GM19351 (cell line): Measurements from ENCODE around the gene ACE2.

Experiments used
- ATAC-seq: cut with Tn5 transposase; IDR thresholded peaks from one replicate; pipeline ENCODE4 v1.9.1; 2021; ENCODE audit warnings: mild to moderate bottlenecking, moderate library complexity; ENCODE audit not compliant: unreplicated experiment

Gene ACE2

DNA sequence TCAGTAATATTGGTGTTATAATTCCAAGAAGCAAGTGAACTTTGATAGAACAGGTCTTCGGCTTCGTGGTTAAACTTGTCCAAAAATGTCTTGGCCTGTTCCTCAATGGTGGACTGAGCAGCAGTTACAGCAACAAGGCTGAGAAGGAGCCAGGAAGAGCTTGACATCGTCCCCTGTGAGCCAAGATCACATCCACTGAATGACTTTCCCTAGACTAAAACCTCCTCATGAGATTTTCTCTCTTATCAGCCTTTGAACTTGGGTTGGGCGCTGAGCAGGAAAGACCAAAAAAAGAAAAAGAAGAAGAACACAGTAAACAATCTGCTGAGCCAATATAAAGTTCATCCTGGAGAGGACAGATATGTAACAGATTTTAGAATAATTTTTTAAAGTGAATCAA is at the start of gene ACE2:
Gene ACE2, minus strand, starts transcription at position 216 of the 400 bp plus-strand sequence. Its CDS starts 49 bp downstream, at position 167.
- no peak for ATAC-seq

DNA sequence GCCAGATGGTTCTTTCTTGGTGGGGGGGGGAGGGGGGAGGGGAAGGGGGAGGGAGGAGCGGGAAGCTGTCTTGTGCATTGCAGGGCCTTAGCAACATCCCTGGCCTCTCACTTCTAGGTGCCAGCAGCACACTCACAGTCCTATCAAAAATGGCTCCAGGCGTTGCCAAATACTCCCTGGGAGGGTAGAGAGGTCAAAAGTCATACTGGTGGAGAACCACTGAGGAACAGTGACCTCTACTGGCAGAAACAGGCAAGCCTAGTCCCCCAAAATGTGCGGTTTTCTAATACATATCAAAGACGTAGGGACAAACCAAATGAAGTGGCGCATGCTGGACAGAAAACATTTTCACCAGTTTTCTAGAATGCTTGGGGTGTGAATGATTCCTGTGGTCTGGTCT is 46.8 kb upstream of the ACE2 start:
- ATAC-seq = peak; percentile 81

DNA sequence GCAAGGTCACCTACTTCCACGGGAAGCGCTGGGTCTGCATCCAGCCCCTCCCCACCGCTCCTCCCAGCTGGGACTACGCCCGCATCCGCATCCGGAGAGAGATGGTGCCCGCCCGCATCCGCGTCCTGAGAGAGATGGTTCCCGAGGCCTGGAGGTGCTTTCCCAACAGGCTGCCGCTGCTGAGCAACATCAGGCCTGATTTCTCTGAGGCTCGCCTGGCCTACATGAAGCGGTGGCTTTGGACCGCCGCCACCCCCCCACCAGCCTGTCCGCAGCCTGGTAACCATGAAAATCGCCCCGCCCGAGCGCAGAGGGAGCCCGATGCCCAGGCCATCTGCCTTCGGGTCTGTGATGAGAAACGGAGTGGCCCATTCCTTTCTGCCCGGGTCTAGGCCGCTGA is 45.8 kb upstream of the ACE2 start:
- no peak for ATAC-seq

DNA sequence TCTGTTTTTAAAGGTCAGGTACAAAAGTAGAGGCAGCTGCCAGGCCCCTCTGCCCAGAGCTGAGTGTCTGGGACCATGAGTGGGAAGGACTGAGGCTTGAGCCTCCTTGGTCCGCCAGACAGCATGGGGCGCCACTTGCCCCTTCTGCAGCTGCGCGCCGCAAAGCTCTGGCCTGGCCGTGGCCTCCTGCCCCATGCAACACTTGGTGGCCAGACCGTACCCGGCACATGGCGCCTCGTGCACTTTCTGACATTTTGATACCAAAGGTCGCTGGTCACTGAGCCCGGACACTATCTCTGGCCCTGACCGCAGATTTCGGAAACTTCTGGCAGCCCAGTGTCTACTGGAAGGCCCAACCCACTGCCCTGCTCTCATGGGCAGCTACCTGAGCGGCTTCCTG is 45.3 kb upstream of the ACE2 start:
- ATAC-seq = no peak

DNA sequence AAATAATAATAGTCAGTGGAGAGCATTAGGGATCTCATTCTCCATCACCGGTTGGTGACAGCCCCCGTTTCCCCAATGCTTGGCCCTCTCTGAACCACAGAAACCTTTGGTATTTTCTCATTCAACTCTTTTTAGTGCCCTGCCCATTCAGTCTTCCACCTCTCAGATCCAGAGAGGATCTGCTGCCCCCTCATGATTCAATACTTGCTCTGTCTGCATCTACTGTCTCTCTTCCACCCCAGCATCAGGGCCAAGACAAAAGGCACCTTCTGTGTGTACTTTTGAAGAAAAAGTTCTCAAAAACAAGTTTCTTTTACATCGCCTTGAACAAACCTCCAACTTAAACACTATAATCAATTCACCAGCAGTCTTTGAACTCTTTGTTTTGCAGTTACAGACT is 44.5 kb upstream of the ACE2 start:
- ATAC-seq = no peak

DNA sequence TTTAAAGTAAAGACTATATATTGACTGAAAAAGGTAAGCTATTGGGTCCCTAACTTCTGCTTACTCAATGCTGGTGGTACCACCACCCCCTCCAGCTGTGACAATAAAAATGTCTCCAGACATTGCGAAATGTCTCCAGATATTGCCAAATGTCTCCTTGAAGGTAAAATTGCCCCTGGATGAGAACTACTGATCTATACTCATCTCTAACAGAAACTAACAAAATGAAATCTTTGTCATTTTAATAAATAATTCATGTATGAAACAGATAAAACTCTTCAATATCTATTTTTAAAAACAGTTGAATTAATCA is 43.8 kb upstream of the ACE2 start:
- ATAC-seq = no peak

DNA sequence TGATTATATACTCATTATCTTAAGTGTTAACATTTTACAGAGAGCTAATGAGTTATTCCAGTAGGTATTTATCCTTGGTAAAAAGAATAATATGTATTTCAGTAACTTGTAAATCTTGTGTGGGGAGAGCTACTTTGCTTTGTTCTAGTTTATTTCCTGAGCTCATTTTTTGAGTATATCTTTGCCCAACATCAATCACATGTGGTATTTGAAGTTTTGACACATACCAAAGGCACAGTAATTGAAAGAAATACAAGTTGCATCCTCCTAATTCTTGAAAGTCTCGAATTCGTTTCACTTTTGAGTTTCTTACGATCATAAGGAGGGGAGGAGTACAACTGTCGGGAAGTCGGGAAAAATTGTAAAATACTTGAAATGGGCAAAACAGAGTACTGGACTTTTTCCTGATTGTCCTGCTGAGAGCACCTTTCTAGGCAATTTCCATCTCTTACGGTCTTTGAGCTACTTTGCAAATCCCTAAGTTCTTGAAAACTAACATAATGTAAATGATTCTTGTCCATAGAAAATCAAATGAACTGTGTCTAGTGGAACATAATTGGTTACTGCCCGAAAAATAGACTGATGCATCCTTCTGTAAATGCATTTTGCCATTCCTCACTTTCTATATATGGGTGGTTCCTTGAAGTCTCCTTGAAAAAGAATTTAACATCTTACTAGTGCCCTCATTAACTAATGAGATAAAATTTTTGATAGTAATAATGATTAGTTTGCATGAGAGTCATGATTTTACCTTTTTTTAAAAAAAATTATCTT is 43.2 kb upstream of the ACE2 start:
- ATAC-seq = no peak

DNA sequence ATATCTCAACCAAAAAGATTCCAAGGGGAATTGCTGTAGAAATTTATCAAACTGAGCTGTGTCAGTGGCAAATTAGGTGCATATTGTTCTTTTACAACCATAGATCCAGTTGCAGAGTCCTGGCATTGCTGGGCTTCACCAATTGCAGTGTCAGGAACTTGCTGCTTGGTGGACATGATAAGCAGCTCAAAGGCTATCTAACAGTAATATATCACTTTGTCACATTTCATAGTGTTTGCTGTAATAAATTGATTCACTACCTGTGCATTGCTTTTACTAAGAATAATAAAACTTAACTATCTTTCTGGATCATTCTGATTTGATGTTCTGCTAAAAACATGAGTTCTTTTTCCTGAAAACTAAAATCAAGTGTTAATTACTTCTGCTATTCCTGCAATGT is 30.9 kb upstream of the ACE2 start:
- ATAC-seq = no peak

DNA sequence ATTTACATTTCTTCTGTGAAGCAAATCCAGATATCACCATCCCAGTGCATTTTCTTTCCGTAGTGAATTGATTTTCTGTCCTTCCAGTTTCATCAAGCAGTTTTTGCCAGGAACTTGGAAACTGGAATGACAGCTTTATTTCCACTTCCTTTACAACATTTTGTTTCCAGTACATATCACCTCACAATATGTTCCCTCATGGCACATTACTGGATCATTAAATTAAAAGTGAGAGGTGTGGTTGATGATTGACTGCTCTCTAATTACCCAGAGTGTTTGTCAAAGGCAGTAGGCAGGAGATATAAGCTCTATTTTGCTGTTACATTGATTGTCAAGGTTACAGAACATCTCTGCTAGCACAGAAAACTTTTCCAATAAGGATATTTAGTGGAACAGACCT is 22.3 kb upstream of the ACE2 start:
- ATAC-seq = no peak

DNA sequence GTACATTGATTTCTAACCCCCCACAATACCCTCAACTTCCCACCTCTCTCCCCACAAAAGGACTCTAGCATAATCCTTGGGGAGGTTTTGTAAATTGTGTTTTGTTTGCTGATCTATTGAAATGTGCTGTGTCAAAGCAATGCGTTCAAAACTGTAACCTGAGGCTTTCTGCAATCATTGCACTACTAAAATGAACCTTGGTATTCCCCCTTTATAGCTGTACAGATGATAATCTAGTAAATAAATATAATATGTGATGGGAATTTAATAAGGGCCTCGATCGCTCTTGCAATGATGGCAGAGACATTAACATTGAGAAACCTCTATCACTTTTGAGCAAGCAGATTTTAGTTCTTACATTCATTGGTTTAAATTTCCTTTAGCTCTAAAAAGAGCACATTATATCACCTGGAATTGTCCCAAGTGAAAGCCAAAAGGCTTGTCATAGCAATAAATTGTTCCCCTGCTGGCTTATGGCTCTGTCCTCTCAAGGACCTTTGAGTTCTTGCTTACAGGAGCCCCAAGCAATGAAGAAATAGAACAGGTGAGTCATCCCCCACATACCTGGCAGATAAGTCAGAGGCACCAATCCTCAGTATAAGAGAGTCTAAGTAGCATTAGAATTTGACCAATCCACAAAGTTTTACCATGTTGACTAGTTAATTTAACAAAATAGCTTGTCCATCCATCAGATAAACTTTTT is 18.4 kb upstream of the ACE2 start:
- ATAC-seq = no peak

DNA sequence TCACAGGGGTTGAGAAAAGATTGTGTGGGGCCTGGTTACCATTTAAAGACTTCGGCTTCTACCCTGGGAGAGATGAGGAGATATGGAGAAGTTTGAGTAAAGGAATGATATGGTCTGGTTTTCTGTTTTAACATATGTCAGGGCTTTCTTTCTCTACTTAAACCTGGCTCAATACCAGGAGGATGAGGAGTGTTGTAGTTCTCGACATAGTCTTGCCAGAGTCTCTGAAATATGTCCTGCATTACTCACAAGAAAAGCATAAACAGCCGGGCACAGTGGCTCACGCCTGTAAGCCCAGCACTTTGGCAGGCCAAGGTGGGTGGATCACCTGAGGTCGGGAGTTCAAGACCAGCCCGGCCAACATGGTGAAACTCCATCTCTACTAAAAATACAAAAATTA is 16.4 kb upstream of the ACE2 start:
- no peak for ATAC-seq

DNA sequence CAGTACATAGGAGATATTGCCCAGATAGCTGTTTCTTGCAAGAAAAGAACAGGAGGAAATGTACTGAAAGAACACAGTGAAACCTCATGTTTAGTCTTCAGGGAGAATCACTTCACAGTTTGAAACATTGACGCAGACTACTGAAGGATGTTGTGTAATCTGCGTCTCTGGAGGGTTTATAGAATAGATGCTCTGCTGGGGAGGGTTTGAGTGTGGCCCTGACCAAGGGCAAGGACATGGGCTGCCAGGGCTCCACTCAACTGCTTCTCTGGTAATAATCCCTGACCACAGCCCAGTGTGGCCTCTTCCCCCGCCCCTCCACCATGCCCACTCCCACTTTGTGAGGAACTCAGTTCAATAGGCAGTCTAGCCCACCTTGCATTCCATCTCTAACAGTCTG is 15.8 kb upstream of the ACE2 start:
- no peak for ATAC-seq

DNA sequence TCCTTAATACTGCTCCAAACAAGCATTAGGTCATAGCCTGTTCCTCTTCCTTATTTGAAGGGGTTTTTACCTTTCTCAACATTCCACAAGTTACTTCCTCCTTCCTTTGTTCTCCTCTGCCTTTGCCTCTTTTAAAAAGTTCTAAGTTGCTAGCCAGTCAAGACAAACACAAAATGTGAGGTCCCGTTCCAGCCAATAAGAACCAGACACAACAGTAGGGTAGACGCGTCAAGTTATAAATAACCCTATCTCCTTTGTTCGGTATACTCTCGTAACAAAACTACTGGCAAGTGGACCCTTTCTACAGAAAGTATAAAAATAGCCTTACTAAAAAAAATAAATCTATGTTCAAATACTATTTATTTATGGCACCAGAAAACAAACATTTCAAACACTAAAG is 6.3 kb upstream of the ACE2 start:
- no peak for ATAC-seq

DNA sequence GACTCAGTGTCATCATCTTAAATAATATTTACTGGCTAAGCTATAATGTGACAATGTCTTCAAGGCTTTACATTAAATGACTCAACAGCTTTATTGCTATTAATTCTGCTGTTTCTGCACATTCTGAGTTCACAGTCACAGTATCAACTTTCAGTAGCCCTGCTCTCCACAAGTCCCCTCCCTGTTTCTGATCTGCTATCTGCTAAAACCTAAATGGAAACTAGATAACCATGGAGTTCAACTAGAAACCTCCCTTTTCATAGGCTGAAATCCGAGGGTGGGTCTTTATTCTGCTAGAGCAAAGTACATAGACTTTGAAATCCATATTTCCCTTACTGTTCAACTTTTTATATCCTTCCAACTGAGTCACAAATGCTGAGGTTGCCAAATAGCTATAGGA is 5.4 kb upstream of the ACE2 start:
- ATAC-seq = no peak

DNA sequence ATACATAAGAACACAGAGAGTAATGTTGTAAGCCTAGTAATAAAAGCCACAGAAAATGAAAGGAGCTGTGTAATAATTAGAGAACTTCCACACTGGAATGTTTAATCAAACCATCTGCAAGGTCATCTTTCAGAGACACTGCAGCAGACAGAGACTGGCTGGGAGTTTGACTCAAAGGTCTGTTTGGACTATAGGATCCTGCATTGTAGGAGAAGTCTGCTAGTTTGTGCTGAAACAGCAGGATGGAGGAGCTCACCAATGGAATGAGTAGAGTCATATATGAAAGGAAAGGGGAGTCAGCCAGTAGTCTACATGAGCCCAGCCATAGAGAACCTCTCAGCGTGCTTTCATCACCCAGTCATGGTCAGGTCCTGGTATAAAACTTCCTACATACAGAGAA is 4.5 kb upstream of the ACE2 start:
- ATAC-seq = no peak

DNA sequence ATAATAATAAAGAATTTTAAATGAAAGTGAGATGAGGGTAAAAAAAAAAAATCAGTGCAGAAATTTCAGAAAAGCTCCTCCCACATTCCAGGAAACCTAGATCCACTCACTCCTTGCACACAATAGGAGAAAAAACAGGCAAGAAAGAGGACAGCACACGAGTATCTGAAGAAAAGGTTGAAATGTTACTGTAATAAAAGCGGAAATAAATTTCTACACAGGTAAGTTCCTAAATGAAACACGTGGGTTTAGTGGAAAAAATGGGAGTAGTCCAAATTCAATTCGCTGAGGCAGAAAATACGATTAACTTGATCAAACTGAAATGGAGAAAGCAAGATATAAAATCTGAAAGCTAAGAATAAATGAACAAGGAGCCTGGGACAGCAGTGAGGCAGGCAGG is 2.0 kb upstream of the ACE2 start:
- no peak for ATAC-seq

DNA sequence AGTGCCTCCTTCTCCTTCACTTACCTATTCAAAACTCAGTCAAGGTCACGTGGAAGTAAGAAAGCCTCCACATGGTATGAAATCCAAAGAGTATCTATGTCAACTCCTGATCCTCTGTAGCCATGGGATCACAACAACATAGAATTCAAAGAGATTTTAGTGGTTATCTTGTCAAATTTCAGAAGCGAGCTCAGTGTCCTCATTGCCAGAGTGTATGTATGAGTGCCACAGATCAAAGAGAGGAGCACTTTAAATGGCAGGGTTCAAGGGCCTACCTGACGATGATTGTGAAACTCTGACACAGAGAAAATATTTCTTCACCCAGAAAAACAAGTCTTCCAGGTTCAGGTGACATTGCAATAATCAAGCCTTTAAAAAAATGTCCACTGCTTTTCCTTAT is 1.2 kb upstream of the ACE2 start:
- no peak for ATAC-seq

DNA sequence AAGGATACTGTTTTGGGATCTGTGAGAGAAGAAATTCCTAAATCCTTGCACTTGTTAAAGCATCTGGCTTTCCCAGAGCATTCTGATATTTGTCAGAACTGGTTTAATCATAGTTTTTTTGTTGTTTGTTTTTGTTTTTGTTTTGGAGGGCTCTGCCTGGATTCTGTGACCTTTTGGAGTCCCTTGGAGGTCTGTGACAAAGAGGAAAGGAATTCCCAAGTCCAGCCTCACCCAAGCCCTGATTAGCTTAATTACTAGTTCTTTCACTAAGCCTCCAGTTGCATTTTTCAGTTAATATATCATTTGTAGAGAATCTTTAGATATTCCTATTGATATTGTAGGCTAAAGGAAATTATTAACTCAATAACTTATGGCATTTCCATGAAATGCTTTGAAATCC is 711 bp downstream of the ACE2 start:
- no peak for ATAC-seq

DNA sequence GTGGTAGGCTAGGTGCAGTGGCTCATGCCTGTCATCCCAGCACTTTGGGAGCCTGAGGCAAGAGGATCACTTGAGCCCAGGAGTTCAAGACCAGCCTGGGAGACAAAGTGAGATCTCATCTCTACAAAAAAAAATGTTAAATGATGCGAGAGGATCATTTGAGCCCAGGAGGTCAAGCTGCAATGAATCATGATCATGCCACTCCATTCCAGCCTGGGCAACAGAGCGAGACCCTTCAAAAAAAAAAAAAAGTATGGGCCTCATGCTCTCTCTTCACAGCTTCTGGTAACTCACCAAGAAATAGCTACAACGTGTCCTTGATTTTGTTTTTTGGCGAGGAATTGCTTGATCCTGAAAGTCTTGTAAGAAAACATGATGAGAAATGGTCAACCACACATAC is 1.3 kb downstream of the ACE2 start:
- no peak for ATAC-seq

DNA sequence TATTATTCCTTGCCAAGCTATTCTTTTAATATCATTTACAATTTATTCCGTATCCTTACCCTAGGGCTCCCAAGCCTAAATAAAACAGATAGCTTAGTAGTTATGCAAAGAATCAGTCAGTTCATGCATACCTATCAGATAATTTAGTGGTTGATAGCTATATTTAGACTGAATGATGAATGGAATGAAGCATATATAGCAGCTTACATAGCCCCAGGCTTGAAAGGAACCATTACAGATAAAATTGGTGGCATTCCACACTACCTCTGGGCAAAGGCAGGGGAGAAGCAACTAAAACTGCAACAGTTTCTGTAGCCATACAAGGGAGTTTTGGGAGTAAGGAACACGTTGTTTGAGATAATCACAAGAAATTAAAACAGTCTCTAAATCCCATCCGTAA is 2.7 kb downstream of the ACE2 start:
- ATAC-seq = no peak

DNA sequence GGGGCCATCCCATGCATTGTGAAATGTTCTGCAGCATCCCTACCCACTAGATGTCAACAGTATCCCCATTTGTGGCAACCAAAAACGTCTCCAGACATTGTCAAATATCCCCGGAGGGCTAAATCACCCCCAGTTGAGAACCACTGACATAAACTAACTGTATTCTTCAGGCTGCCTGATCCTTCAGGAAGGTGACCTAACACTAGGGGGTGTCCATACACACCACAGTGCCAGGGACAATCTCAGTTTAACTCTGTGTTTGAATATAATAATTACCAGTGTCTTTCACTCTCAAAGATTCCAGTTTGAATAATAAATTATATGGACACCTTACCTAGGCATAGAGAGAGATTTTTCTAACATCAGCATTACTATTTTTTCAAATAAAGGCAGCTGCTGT is 6.4 kb downstream of the ACE2 start:
- ATAC-seq = no peak

DNA sequence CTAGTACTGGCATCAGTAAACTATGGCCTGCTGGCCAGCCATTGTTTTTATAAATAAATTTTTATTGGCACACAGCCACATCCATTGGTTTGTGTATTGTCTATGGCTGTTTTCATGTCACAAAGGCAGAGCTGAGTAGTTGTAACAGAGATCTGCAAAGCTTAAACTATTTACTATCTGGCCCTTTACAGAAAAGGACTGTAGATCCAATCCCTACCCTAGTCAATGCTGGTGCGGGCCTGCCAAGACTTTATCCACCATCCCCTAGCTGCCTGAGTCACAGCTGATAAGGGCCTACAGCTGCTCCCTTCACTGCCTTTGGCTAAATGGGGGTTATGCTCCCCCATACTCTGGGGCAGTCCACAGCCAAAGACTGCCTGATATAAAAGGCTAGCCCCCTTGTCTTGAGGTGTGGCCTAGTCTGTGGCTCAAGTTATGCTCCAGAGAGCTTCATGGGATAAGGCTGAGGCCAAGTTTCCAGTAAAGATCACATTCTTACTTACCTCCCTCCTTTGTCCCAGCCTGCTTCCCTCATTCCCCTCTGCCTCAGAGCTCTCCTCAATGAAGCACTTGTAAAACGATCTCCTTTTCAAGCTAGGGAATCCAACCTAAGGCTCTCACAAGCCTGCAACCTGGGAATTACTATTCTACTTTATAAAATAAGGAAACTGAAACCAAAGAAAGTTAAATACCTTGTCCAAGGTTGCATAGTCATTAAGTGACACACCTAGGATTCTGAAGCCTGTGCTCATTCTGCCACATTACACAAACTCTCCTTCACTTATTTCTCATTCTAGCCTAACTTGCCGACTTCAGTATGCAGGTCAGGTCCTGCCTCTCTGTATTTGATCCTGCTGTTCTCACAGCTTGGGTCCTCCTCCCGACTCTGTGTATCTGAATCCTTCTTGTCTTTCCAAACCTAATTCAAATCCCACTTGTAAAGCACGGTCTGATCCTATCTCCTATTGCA is 20.7 kb downstream of the ACE2 start:
- no peak for ATAC-seq
